OCI-LY7 (cell line): Measurements from ENCODE around the gene CACNA2D1.

ENCODE experiments used
- EZH2phosphoT487 ChIP-seq: fragments of 200-600 bp; sonication (generic); IDR thresholded peaks from 2 replicates; pipeline ENCODE4 v1.6.1; 2018; ENCODE audit warnings: low read depth, borderline replicate concordance, mild to moderate bottlenecking, mixed run types, antibody characterized with exemption, low read length, moderate library complexity, mixed read lengths
- TF ChIP-seq, protein P1 (sequence below): fragments of 200-600 bp; sonication (generic); conservative IDR thresholded peaks from 2 replicates; pipeline ENCODE4 v1.5.1; 2014; ENCODE audit warnings: mild to moderate bottlenecking, antibody characterized with exemption, low read length, moderate library complexity, mixed read lengths

DNA sequence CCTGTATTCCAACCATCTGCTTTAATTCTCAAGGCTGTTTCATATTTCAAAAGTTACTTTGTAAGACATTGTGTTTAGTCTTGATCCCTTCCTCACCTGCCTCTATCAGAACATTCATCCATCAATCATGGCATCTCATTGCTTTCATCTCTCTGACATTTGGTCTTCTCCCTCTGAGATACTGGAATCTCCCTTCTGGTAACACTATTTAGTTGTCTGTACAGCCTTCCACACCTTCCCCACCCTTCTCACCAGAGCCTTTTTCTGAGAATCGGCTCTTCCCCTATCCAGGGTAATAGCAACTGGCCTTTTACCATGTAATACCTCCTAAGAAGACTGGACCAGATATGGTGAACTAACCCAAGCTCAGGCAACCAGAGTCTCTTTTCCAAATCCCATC is 10.1 kb downstream of the CACNA2D1 start:
- TF ChIP-seq, protein P1, sequence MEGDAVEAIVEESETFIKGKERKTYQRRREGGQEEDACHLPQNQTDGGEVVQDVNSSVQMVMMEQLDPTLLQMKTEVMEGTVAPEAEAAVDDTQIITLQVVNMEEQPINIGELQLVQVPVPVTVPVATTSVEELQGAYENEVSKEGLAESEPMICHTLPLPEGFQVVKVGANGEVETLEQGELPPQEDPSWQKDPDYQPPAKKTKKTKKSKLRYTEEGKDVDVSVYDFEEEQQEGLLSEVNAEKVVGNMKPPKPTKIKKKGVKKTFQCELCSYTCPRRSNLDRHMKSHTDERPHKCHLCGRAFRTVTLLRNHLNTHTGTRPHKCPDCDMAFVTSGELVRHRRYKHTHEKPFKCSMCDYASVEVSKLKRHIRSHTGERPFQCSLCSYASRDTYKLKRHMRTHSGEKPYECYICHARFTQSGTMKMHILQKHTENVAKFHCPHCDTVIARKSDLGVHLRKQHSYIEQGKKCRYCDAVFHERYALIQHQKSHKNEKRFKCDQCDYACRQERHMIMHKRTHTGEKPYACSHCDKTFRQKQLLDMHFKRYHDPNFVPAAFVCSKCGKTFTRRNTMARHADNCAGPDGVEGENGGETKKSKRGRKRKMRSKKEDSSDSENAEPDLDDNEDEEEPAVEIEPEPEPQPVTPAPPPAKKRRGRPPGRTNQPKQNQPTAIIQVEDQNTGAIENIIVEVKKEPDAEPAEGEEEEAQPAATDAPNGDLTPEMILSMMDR, result no peak
- no peak for TF ChIP-seq EZH2phosphoT487
